ENCODE data around the gene MUTYH.

DNA sequence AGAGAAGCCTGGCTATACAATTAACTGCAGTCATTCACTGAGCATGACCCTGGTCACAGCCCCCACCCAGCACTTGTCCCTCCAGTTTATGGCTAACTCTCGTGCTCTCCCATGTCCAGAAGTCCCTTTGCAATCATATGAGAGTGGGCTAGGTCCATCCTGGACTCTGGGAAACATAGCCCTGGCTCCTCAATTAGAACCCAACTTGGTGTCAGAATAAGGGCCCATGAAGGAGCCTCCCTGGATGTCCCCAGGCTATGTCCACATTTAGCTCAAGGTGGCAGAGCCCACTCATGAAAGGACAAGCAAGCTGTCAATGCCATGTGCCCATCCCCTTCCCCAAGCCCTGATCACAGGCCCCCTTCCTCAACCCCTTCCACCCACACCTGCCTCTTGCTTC is 40.9 kb downstream of the MUTYH start:
- TF ChIP-seq POLR2AphosphoS5 (IDR thresholded peaks at IDR 0.05), result no peak
- TF ChIP-seq, protein P1, sequence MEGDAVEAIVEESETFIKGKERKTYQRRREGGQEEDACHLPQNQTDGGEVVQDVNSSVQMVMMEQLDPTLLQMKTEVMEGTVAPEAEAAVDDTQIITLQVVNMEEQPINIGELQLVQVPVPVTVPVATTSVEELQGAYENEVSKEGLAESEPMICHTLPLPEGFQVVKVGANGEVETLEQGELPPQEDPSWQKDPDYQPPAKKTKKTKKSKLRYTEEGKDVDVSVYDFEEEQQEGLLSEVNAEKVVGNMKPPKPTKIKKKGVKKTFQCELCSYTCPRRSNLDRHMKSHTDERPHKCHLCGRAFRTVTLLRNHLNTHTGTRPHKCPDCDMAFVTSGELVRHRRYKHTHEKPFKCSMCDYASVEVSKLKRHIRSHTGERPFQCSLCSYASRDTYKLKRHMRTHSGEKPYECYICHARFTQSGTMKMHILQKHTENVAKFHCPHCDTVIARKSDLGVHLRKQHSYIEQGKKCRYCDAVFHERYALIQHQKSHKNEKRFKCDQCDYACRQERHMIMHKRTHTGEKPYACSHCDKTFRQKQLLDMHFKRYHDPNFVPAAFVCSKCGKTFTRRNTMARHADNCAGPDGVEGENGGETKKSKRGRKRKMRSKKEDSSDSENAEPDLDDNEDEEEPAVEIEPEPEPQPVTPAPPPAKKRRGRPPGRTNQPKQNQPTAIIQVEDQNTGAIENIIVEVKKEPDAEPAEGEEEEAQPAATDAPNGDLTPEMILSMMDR (IDR thresholded peaks at IDR 0.05), result no peak
- TF ChIP-seq POLR2A (IDR thresholded peaks at IDR 0.05), result no peak
- no peak for TF ChIP-seq EP300 (IDR thresholded peaks at IDR 0.05)

All from stomach (tissue), 4 donors.